Esophagus (tissue), 2 donors: ENCODE measurements around the gene TMTC1. TPM values are rescaled to one million over a fixed set of nuclear protein-coding genes. Genes with fewer than 3 reads are reported as not detected.

Experiments
- H3K27ac ChIP-seq, 2 donors: one replicate each; pipeline ENCODE4 v1.5.1; 2013; ENCODE audit warnings: low read depth in 2 of 2, mild to moderate bottlenecking in 2 of 2, inconsistent platforms in 1 of 2, low read length in 1 of 2, moderate library complexity in 1 of 2
- H3K27me3 ChIP-seq, 2 donors: one replicate each; pipeline ENCODE4 v1.6.1; 2013; ENCODE audit warnings: low read length in 2 of 2, control low read depth in 1 of 2, mild to moderate bottlenecking in 1 of 2; ENCODE audit not compliant: insufficient read depth in 2 of 2, control insufficient read depth in 1 of 2
- H3K36me3 ChIP-seq, 2 donors: one replicate each; pipeline ENCODE4 v1.6.1; 2013; ENCODE audit warnings: low read length in 1 of 2; ENCODE audit not compliant: control insufficient read depth in 2 of 2, insufficient read depth in 2 of 2
- H3K4me1 ChIP-seq, 2 donors: one replicate each; pipeline ENCODE4 v1.6.1; 2013; ENCODE audit warnings: low read length in 1 of 2; ENCODE audit not compliant: control insufficient read depth in 2 of 2, insufficient read depth in 2 of 2
- H3K4me3 ChIP-seq, 2 donors: one replicate each; pipeline ENCODE4 v1.5.1; 2013; ENCODE audit warnings: low read length in 2 of 2, mild to moderate bottlenecking in 2 of 2, low read depth in 1 of 2, moderate library complexity in 1 of 2
- H3K9me3 ChIP-seq, 2 donors: one replicate each; pipeline ENCODE4 v1.6.1; 2013; ENCODE audit warnings: mild to moderate bottlenecking in 2 of 2, low read depth in 1 of 2, low read length in 1 of 2, moderate library complexity in 1 of 2; ENCODE audit not compliant: control insufficient read depth in 2 of 2, insufficient read depth in 1 of 2
- WGBS, 2 donors: extraction: QIAGEN DNeasy Blood & Tissue Kit; methylation state at CpG; one replicate each; pipeline ENCODE4 v1.1.7; 2013; 5-methylcytosine and 5-hydroxymethylcytosine counted together
- polyA plus RNA-seq, 2 donors: library from polyadenylated mRNA; stranded (reverse); fragments of 200-250 nt; gene quantifications; one replicate each; pipeline ENCODE4 v1.2.3, GENCODE V29; 2013
- donor health status: healthy with polysubstance abuse.
- donor health status: Bipolar disorder and iron deficiency.

Gene TMTC1
- polyA plus RNA-seq, 2 donors = 1.3 to 1.6 TPM

GRCh38 chr12:29706311-29706710 lies 77.4 kb downstream of the TMTC1 start:
- H3K4me3 ChIP-seq = no peak overlapping the region
- H3K9me3 ChIP-seq = no peaks in the 10 kb centered on the region
- no peaks in the 10 kb centered on the region for H3K27me3 ChIP-seq
- WGBS, 2 donors = 49 to 56% methylated on average over 2 of the region's 2 CpGs
- H3K27ac ChIP-seq = no peak overlapping the region
- no peaks in the 10 kb centered on the region for H3K36me3 ChIP-seq
- no peaks in the 10 kb centered on the region for H3K4me1 ChIP-seq

GRCh38 chr12:29703528-29703927 lies 80.2 kb downstream of the TMTC1 start:
- Histone ChIP-seq H3K4me1 (no peaks in the 10 kb centered on the region), H3K4me3 (no peak overlapping the region)

GRCh38 chr12:29702972-29703371 lies 80.8 kb downstream of the TMTC1 start:
- WGBS, 2 donors = 93 to 94% methylated on average over 7 of the region's 7 CpGs
- H3K4me1 ChIP-seq = no peaks in the 10 kb centered on the region
- H3K27ac ChIP-seq = no peak overlapping the region
- no peaks in the 10 kb centered on the region for H3K27me3 ChIP-seq
- no peaks in the 10 kb centered on the region for H3K9me3 ChIP-seq
- no peak overlapping the region for H3K4me3 ChIP-seq
- no peaks in the 10 kb centered on the region for H3K36me3 ChIP-seq

More at GRCh38 chr12:29703528-29703927, 80.2 kb downstream of the TMTC1 start:
- Histone ChIP-seq H3K9me3 (no peaks in the 10 kb centered on the region), H3K27me3 (no peaks in the 10 kb centered on the region), H3K36me3 (no peaks in the 10 kb centered on the region), H3K27ac (no peak overlapping the region)
- WGBS, 2 donors = 64 to 82% methylated on average over 2 of the region's 2 CpGs

- Histone ChIP-seq H3K4me3 (no peak overlapping the region), H3K36me3 (no peaks in the 10 kb centered on the region), H3K27me3 (no peaks in the 10 kb centered on the region), H3K9me3 (no peaks in the 10 kb centered on the region), H3K4me1 (no peaks in the 10 kb centered on the region), H3K27ac (no peak overlapping the region)
- 79 to 84% methylated on average over 5 of the region's 5 CpGs for WGBS, 2 donors
Observed at GRCh38 chr12:29702222-29702621, 81.5 kb downstream of the TMTC1 start.

GRCh38 chr12:29700761-29701481 lies 82.8 kb downstream of the TMTC1 start:
- 49 to 51% methylated on average over 6 of the region's 6 CpGs for WGBS, 2 donors
- no peaks in the 10 kb centered on the region for H3K9me3 ChIP-seq
- H3K36me3 ChIP-seq = no peaks in the 10 kb centered on the region
- H3K4me1 ChIP-seq = no peaks in the 10 kb centered on the region
- no peak overlapping the region for H3K4me3 ChIP-seq
- no peak overlapping the region for H3K27ac ChIP-seq
- H3K27me3 ChIP-seq = no peaks in the 10 kb centered on the region

- no peak overlapping the region for H3K4me3 ChIP-seq
- H3K9me3 ChIP-seq = no peaks in the 10 kb centered on the region
- no peaks in the 10 kb centered on the region for H3K27me3 ChIP-seq
- H3K4me1 ChIP-seq = no peaks in the 10 kb centered on the region
- H3K27ac ChIP-seq = no peak overlapping the region
- H3K36me3 ChIP-seq = no peaks in the 10 kb centered on the region
- WGBS, 2 donors = 45 to 53% methylated on average over 1 of the region's 1 CpG
Observed at GRCh38 chr12:29698756-29699155, 85.0 kb downstream of the TMTC1 start.

GRCh38 chr12:29695800-29696199 lies 87.9 kb downstream of the TMTC1 start:
- Histone ChIP-seq H3K4me1 (no peaks in the 10 kb centered on the region), H3K27ac (no peak overlapping the region), H3K36me3 (no peaks in the 10 kb centered on the region), H3K9me3 (no peaks in the 10 kb centered on the region), H3K4me3 (no peak overlapping the region), H3K27me3 (no peaks in the 10 kb centered on the region)
- WGBS, 2 donors = 56 to 60% methylated on average over 3 of the region's 3 CpGs

GRCh38 chr12:29695026-29695425 lies 88.7 kb downstream of the TMTC1 start:
- no peaks in the 10 kb centered on the region for H3K4me1 ChIP-seq
- H3K36me3 ChIP-seq = no peaks in the 10 kb centered on the region
- H3K9me3 ChIP-seq = no peaks in the 10 kb centered on the region
- no peak overlapping the region for H3K4me3 ChIP-seq
- 91 to 92% methylated on average over 2 of the region's 2 CpGs for WGBS, 2 donors
- no peak overlapping the region for H3K27ac ChIP-seq
- H3K27me3 ChIP-seq = no peaks in the 10 kb centered on the region

GRCh38 chr12:29694002-29694401 lies 89.7 kb downstream of the TMTC1 start:
- no peaks in the 10 kb centered on the region for H3K36me3 ChIP-seq
- no peaks in the 10 kb centered on the region for H3K9me3 ChIP-seq
- no peak overlapping the region for H3K4me3 ChIP-seq
- H3K27ac ChIP-seq = no peak overlapping the region
- H3K4me1 ChIP-seq = no peaks in the 10 kb centered on the region
- H3K27me3 ChIP-seq = no peaks in the 10 kb centered on the region
- WGBS, 2 donors = 85 to 92% methylated on average over 5 of the region's 5 CpGs

GRCh38 chr12:29692237-29692636 lies 91.5 kb downstream of the TMTC1 start:
- no peaks in the 10 kb centered on the region for H3K36me3 ChIP-seq
- no peak overlapping the region for H3K4me3 ChIP-seq
- no peak overlapping the region for H3K27ac ChIP-seq
- no peaks in the 10 kb centered on the region for H3K4me1 ChIP-seq
- H3K9me3 ChIP-seq = no peaks in the 10 kb centered on the region
- no peaks in the 10 kb centered on the region for H3K27me3 ChIP-seq
- WGBS, 2 donors = 70 to 74% methylated on average over 3 of the region's 3 CpGs
